ENCODE data around the gene FMO3. TPM values are rescaled to one million over a fixed set of nuclear protein-coding genes. Genes with fewer than 3 reads are reported as not detected.

Gene FMO3
- polyA plus RNA-seq, 1 donor from 2014 or later, result not detected

Small RNA genes lying within 50 kb of the gene (small RNA-seq; reads per million reads assigned to genes)
- gene MIR1295A, result 0 reads per million in 3 experiments

Other genes with a start within 250 kb of the FMO3 start
- gene MROH9, start 155.4 kb upstream of the FMO3 start, polyA plus RNA-seq, result not detected in 2 replicates
- not detected in 2 replicates for gene FMO2, start 94.4 kb downstream of the FMO3 start, polyA plus RNA-seq
- gene FMO1, start 157.6 kb downstream of the FMO3 start, polyA plus RNA-seq, result not detected in 2 replicates
- gene FMO4, start 223.3 kb downstream of the FMO3 start, polyA plus RNA-seq, result not detected in 2 replicates